HL-60 (cell line): ENCODE results near the gene CFAP74.

ENCODE experiments used
- GABPA ChIP-seq: IDR thresholded peaks from 2 replicates; pipeline ENCODE4 v1.6.1; 2012; ENCODE audit warnings: low read depth
- POLR2AphosphoS5 ChIP-seq: IDR thresholded peaks from 2 replicates; pipeline ENCODE4 v1.6.1; 2012; ENCODE audit warnings: low read depth
- SPI1 ChIP-seq: IDR thresholded peaks from 2 replicates; pipeline ENCODE4 v1.6.1; 2012; ENCODE audit warnings: low read depth, mild to moderate bottlenecking, borderline replicate concordance
- TF ChIP-seq, protein P1 (sequence below): IDR thresholded peaks from one replicate; pipeline ENCODE4 v1.5.1; 2011; ENCODE audit warnings: low read length, control low read depth, inconsistent platforms; ENCODE audit not compliant: insufficient read depth
- TF ChIP-seq, protein P2 (sequence below): IDR thresholded peaks from 2 replicates; pipeline ENCODE4 v1.6.1; 2012; ENCODE audit warnings: low read depth; ENCODE audit not compliant: insufficient replicate concordance

DNA sequence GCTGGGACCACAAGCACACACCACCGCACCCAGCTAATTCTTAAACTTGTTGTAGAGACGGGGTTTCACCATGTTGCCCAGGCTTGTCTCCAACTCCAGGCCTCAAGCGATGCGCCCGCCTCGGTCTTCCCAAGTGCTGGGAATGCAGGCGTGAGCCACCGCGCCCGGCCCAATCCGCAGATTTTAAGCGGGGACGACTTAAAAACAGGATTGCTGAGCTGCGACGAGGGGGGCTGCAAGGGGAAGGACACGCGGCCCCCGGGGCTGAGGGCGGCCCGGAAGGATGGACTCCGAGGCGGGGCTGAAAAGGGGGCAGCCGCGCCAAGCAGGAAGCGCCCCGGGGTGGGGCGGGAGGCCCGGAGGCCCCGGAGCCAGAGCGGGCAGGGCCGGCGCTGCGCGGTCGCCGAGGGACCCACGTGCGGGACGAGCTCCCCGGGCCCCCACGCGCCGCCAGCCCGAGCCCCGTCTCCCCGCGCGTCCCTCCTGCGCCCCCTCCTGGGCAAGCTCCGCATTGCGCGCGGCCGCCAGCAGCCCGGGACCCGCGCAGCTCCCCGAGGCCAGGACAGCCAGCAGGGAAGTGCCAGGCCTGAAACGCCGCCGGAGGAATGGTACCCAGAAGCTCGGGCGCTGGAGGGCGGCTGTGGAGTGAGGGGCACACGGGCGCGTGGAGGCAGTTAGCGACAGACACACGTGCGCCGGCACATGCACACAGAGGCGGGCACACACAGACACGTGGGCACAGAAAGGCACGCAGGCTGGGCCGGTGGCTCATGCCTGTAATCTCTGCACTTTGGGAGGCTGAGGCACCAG lies 41.1 kb upstream of the CFAP74 start:
- TF ChIP-seq, protein P1, sequence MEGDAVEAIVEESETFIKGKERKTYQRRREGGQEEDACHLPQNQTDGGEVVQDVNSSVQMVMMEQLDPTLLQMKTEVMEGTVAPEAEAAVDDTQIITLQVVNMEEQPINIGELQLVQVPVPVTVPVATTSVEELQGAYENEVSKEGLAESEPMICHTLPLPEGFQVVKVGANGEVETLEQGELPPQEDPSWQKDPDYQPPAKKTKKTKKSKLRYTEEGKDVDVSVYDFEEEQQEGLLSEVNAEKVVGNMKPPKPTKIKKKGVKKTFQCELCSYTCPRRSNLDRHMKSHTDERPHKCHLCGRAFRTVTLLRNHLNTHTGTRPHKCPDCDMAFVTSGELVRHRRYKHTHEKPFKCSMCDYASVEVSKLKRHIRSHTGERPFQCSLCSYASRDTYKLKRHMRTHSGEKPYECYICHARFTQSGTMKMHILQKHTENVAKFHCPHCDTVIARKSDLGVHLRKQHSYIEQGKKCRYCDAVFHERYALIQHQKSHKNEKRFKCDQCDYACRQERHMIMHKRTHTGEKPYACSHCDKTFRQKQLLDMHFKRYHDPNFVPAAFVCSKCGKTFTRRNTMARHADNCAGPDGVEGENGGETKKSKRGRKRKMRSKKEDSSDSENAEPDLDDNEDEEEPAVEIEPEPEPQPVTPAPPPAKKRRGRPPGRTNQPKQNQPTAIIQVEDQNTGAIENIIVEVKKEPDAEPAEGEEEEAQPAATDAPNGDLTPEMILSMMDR = no peak
- no peak for TF ChIP-seq POLR2AphosphoS5
- TF ChIP-seq GABPA = no peak
- TF ChIP-seq SPI1 = peak; percentile 35; the same call in 1 of the 2 replicates
- TF ChIP-seq, protein P2, sequence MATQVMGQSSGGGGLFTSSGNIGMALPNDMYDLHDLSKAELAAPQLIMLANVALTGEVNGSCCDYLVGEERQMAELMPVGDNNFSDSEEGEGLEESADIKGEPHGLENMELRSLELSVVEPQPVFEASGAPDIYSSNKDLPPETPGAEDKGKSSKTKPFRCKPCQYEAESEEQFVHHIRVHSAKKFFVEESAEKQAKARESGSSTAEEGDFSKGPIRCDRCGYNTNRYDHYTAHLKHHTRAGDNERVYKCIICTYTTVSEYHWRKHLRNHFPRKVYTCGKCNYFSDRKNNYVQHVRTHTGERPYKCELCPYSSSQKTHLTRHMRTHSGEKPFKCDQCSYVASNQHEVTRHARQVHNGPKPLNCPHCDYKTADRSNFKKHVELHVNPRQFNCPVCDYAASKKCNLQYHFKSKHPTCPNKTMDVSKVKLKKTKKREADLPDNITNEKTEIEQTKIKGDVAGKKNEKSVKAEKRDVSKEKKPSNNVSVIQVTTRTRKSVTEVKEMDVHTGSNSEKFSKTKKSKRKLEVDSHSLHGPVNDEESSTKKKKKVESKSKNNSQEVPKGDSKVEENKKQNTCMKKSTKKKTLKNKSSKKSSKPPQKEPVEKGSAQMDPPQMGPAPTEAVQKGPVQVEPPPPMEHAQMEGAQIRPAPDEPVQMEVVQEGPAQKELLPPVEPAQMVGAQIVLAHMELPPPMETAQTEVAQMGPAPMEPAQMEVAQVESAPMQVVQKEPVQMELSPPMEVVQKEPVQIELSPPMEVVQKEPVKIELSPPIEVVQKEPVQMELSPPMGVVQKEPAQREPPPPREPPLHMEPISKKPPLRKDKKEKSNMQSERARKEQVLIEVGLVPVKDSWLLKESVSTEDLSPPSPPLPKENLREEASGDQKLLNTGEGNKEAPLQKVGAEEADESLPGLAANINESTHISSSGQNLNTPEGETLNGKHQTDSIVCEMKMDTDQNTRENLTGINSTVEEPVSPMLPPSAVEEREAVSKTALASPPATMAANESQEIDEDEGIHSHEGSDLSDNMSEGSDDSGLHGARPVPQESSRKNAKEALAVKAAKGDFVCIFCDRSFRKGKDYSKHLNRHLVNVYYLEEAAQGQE = no peak
